22Rv1 (cell line): ENCODE measurements around the gene SPEG.

ENCODE experiments used
- ZFX ChIP-seq: fragments of 450-650 bp; IDR thresholded peaks from 2 replicates; pipeline ENCODE4 v1.6.1; 2017; ENCODE audit warnings: antibody characterized with exemption, borderline replicate concordance
- TF ChIP-seq, protein P1 (sequence below): fragments of 450-650 bp; IDR thresholded peaks from 2 replicates; pipeline ENCODE4 v1.5.1; 2017; ENCODE audit warnings: mild to moderate bottlenecking

DNA sequence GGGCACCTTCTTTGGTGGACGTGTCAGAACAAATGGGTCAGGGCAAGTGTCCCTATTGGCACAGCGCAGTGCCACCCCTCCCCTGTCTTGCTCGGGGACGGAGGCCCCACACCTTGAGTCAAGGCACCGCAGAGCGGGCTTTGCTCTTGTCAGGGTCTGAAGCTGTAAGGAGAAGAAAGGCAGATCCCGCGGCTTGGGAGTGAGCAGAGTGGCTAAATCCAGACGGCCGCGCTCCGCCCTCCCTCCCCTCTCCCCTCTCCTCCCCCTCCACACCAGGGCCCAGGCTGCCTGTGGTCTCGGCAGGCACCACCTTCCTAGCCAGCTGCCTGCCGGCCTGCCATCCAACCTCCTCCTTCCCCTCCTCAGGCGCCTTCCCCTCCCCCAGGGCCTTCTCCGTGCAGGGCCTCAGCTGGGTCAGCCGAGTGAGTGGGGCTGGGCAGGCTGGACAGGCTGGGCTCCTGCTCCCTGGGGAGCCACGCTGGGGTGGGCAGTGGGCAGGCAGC is 25.8 kb downstream of the SPEG start:
- TF ChIP-seq, protein P1, sequence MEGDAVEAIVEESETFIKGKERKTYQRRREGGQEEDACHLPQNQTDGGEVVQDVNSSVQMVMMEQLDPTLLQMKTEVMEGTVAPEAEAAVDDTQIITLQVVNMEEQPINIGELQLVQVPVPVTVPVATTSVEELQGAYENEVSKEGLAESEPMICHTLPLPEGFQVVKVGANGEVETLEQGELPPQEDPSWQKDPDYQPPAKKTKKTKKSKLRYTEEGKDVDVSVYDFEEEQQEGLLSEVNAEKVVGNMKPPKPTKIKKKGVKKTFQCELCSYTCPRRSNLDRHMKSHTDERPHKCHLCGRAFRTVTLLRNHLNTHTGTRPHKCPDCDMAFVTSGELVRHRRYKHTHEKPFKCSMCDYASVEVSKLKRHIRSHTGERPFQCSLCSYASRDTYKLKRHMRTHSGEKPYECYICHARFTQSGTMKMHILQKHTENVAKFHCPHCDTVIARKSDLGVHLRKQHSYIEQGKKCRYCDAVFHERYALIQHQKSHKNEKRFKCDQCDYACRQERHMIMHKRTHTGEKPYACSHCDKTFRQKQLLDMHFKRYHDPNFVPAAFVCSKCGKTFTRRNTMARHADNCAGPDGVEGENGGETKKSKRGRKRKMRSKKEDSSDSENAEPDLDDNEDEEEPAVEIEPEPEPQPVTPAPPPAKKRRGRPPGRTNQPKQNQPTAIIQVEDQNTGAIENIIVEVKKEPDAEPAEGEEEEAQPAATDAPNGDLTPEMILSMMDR, result no peak
- TF ChIP-seq ZFX, result no peak
